Vagina (tissue), 2 donors: Measurements from ENCODE around the gene CMYA5. TPM values are rescaled to one million over a fixed set of nuclear protein-coding genes. Genes with fewer than 3 reads are reported as not detected.

Source experiments
- DNase-seq, 2 donors: peaks; one replicate each; pipeline ENCODE4 v3.0.0-alpha.2; 2017; ENCODE audit errors: extremely low spot score in 2 of 2
- H3K27ac ChIP-seq: fragments of 200-600 bp; sonication (generic); one replicate; pipeline ENCODE4 v1.5.1; 2019
- H3K27me3 ChIP-seq: fragments of 200-600 bp; sonication (generic); one replicate; pipeline ENCODE4 v1.5.1; 2019
- H3K36me3 ChIP-seq, 2 donors: fragments of 200-600 bp; sonication (generic); one replicate each; pipeline ENCODE4 v1.5.1; 2017 to 2019
- H3K4me1 ChIP-seq: fragments of 200-600 bp; sonication (generic); one replicate; pipeline ENCODE4 v1.5.1; 2019
- H3K4me3 ChIP-seq, 2 donors: fragments of 200-600 bp; sonication (generic); 1 replicate in 1 of 2; 2 replicates in 1 of 2; pipeline ENCODE4 v1.5.1; 2016 to 2019
- H3K9me3 ChIP-seq: fragments of 200-600 bp; sonication (generic); one replicate; pipeline ENCODE4 v1.5.1; 2019
- CTCF ChIP-seq, 3 experiments: fragments of 450-650 bp in 2 of 3; fragments of 200-600 bp in 1 of 3; sonication (generic) in 1 of 3; IDR thresholded peaks; one replicate each; pipeline ENCODE4 v1.5.1; 2017 to 2019; ENCODE audit warnings: antibody characterized with exemption in 3 of 3, mild to moderate bottlenecking in 2 of 3, moderate library complexity in 2 of 3
- POLR2A ChIP-seq, 2 donors: fragments of 450-650 bp; IDR thresholded peaks; one replicate each; pipeline ENCODE4 v1.6.1; 2017; ENCODE audit warnings: antibody characterized with exemption in 2 of 2, mild to moderate bottlenecking in 2 of 2, moderate library complexity in 2 of 2
- POLR2AphosphoS5 ChIP-seq, 2 donors: sonication (generic); formaldehyde crosslinking; IDR thresholded peaks; one replicate each; pipeline ENCODE4 v1.9.0; 2017; ENCODE audit warnings: antibody characterized with exemption in 2 of 2, mild to moderate bottlenecking in 2 of 2, low read depth in 1 of 2; ENCODE audit not compliant: insufficient read depth in 1 of 2
- intact Hi-C: fragments of 100-400 bp; cut with DNase I; formaldehyde crosslinking; loops from one replicate; pipeline ENCODE4 v1.15.1; 2023
- total RNA-seq: library from RNA; depleted of rRNA; stranded (reverse); fragments of >200 nt; gene quantifications from one replicate; pipeline ENCODE4 v1.2.3, GENCODE V29; 2016

CMYA5 gene
- total RNA-seq, 1 donor from 2014 or later = 10.1 TPM

GRCh38 chr5:79843450-79844388, 154.1 kb downstream of the CMYA5 start:
- no peak overlapping the region for H3K27ac ChIP-seq
- no peak overlapping the region for H3K4me3 ChIP-seq
- TF ChIP-seq POLR2AphosphoS5 (IDR thresholded peaks at IDR 0.05; ENCODE audit: insufficient read depth in 1 of 2, low read depth in 1 of 2) (no peak), CTCF (IDR thresholded peaks at IDR 0.05) (no peak), POLR2A (IDR thresholded peaks at IDR 0.05) (no peak)
- intact Hi-C loops = no loop called here
- H3K27me3 ChIP-seq = no peaks in the 10 kb centered on the region
- H3K36me3 ChIP-seq = no peaks in the 10 kb centered on the region
- H3K4me1 ChIP-seq = no peaks in the 10 kb centered on the region
- H3K9me3 ChIP-seq = no peaks in the 10 kb centered on the region
- peak; percentile 65 to 85 for DNase-seq

- peak; percentile 46 to 60 for DNase-seq
- intact Hi-C loops = no loop called here
- no peak overlapping the region for H3K4me3 ChIP-seq
- no peaks in the 10 kb centered on the region for H3K9me3 ChIP-seq
- H3K36me3 ChIP-seq = no peaks in the 10 kb centered on the region
- TF ChIP-seq CTCF (IDR thresholded peaks at IDR 0.05) (no peak), POLR2AphosphoS5 (IDR thresholded peaks at IDR 0.05; ENCODE audit: insufficient read depth in 1 of 2, low read depth in 1 of 2) (no peak), POLR2A (IDR thresholded peaks at IDR 0.05) (no peak)
- H3K27ac ChIP-seq = no peak overlapping the region
- no peaks in the 10 kb centered on the region for H3K27me3 ChIP-seq
- H3K4me1 ChIP-seq = no peaks in the 10 kb centered on the region
These were observed 154.9 kb downstream of the CMYA5 start for GRCh38 chr5:79844571-79844970.

- Histone ChIP-seq H3K4me1 (no peaks in the 10 kb centered on the region), H3K4me3 (no peak overlapping the region), H3K9me3 (no peaks in the 10 kb centered on the region), H3K36me3 (no peaks in the 10 kb centered on the region), H3K27ac (peak overlapping the region; percentile 14), H3K27me3 (no peaks in the 10 kb centered on the region)
- intact Hi-C loops = no loop called here
- no peak for TF ChIP-seq POLR2A (IDR thresholded peaks at IDR 0.05)
- no peak for TF ChIP-seq CTCF (IDR thresholded peaks at IDR 0.05)
- no peak for TF ChIP-seq POLR2AphosphoS5 (IDR thresholded peaks at IDR 0.05; ENCODE audit: insufficient read depth in 1 of 2, low read depth in 1 of 2)
- peak; percentile 7 to 80 for DNase-seq
These were observed 156.0 kb downstream of the CMYA5 start for GRCh38 chr5:79845448-79846197.

- no peak for DNase-seq
- TF ChIP-seq POLR2AphosphoS5 (IDR thresholded peaks at IDR 0.05; ENCODE audit: insufficient read depth in 1 of 2, low read depth in 1 of 2) (no peak), POLR2A (IDR thresholded peaks at IDR 0.05) (no peak), CTCF (IDR thresholded peaks at IDR 0.05) (no peak)
- Histone ChIP-seq H3K36me3 (no peaks in the 10 kb centered on the region), H3K4me1 (peaks cover 4% of the 10 kb centered on the region), H3K4me3 (no peak overlapping the region), H3K9me3 (no peaks in the 10 kb centered on the region), H3K27me3 (no peaks in the 10 kb centered on the region), H3K27ac (peak overlapping the region; percentile 14)
- intact Hi-C loops = no loop called here
These were observed 156.5 kb downstream of the CMYA5 start for GRCh38 chr5:79846198-79846521.
